Epithelial cell of esophagus (primary cell): Measurements from ENCODE around the gene TLR2.
A peak's percentile ranks its signal among the peaks of the same experiment; 100 is the strongest.

Experiments
- DNase-seq: peaks from one replicate; pipeline ENCODE4 v3.0.0; 2010; ENCODE audit warnings: low read depth
- H3K4me3 ChIP-seq: 2 replicates; pipeline ENCODE4 v1.5.1; 2011; ENCODE audit warnings: mild to moderate bottlenecking, low read length, control low read depth
- TF ChIP-seq, protein P1 (sequence below): IDR thresholded peaks from 2 replicates; pipeline ENCODE4 v1.5.1; 2011; ENCODE audit warnings: low read depth, mild to moderate bottlenecking, low read length, control low read depth, inconsistent platforms; ENCODE audit not compliant: insufficient read depth; ENCODE audit errors: missing control alignments

Gene TLR2

DNA sequence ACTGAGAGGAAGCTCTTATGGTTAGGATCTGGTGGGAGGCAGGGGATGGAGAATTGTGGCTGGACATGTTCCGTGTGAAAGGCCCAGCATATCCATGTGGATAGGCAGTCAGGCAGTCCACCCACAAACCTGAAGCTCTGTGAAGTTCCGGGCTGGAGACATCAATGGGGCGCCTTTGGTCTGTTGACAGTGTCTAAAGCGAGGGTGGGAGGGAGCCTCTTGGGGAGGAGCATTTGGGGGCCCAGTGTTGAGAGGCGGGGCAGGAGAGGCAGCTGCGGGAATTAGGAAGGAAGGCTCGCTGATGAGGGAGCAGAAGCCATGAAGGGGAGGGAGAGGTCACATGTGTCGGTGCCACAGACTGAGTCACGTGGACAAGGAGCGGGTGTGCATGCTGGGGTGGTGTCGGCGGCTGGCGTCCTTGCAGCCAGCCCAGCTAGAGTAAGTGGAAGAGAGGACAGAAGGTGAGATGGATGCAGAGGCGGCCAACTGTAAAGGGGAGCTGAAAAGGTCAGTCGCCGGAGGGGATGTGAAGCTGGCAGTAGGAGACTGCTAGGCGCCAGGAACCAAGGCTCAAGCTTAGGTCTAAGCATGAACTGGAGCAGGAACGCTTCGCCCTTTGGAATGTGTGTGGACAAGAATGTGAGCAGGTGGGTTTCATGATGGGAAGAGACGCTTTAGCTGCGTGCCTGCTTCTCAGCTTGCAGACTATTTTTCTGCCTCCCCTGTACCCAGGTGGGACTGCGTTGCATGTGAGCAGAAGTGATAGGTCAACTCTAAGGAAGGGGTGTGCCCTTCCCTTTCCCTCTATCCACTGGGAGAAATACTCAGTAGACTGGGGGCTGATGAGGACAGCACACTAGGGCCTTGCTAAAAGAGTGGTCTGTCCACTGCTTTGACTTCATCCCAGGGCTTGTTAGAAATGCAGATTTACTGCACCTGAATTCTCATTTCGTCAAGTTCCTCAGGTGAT, 44.0 kb upstream of the TLR2 start:
- H3K4me3 ChIP-seq = no peak overlapping the region
- TF ChIP-seq, protein P1, sequence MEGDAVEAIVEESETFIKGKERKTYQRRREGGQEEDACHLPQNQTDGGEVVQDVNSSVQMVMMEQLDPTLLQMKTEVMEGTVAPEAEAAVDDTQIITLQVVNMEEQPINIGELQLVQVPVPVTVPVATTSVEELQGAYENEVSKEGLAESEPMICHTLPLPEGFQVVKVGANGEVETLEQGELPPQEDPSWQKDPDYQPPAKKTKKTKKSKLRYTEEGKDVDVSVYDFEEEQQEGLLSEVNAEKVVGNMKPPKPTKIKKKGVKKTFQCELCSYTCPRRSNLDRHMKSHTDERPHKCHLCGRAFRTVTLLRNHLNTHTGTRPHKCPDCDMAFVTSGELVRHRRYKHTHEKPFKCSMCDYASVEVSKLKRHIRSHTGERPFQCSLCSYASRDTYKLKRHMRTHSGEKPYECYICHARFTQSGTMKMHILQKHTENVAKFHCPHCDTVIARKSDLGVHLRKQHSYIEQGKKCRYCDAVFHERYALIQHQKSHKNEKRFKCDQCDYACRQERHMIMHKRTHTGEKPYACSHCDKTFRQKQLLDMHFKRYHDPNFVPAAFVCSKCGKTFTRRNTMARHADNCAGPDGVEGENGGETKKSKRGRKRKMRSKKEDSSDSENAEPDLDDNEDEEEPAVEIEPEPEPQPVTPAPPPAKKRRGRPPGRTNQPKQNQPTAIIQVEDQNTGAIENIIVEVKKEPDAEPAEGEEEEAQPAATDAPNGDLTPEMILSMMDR = no peak
- no peak for DNase-seq

DNA sequence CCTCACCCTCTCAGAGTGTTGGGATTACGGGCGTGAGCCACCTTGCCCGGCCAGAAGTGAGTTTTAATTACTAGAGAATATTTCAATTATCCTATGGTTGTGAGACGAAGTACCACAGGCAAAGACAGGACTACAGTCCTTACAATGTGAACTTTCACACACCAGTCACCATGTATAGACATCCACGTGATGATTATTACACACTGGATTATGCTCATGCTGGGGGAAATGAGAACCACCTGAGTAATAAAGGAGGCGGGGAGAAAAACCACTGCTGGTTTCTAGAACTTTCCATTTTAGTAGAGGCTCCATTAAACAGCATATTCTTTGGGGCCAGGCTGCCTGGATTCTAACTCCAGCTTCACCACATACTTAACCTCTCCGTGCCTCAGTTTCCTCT, 42.5 kb upstream of the TLR2 start:
- no peak overlapping the region for H3K4me3 ChIP-seq
- TF ChIP-seq, protein P1 = no peak
- DNase-seq = peak; percentile 36

DNA sequence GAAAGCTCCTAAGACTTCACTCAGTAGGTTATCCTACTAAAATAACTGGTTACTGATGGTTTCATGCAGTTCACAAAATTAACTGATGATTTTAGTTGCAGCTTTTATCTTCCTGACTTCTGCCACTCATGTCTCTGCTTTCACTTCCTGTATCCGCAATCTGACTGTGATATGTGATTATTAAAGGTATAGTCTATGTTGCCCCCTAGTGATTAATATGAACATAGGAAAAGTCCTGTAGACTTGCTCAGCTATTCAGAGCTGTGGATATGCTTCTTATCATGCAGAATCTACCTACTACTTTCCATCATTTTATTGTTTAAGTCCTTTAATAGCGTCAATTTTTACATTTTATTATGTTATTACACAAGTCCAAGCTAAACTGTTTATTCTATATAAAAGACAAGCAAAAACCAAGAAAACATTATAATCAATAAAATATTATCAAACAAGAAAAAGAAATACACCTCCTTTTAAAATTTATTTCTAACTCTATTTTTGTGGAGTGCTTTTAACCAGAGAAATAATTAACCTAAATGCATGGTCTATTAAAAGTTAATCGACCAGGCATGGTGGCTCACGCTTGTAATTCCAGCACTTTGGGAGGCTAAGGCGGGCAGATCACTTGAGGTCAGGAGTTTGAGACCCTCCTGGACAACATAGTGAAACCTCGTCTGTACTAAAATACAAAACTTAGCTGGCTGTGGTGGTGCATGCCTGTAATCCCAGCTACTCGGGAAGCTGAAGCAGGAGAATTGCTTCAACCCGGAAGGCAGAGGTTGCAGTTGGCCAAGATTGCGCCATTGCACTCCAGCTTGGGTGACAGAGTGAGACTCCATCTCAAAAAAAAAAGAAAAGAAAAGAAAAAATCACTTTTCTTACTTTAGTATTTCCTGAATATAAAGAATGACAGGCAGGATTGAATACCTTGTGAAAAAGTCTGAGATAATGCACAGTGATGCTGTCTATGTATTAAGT, 40.4 kb upstream of the TLR2 start:
- H3K4me3 ChIP-seq = no peak overlapping the region
- TF ChIP-seq, protein P1 = peak; percentile 53
- DNase-seq = peak; percentile 61

DNA sequence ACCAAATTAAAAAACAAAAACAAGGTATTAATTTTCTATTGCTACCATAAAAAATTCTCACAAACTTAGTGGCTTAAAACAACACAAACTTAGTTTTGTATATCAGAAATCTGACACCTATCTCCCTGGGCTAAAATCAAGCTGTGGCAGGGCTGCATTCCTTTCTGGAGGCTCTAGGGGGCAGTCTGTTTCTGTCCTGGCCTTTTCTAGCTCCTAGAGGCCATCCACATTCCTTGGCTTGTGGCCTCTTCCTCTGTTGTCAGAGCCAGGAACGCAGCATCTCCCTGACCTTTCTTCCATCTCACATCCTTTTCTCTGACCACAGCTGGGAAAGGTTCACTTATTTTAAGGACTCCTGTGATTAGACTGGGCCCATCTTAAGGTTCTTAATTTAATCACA, 38.9 kb upstream of the TLR2 start:
- H3K4me3 ChIP-seq = no peak overlapping the region
- TF ChIP-seq, protein P1 = peak; percentile 17
- no peak for DNase-seq

DNA sequence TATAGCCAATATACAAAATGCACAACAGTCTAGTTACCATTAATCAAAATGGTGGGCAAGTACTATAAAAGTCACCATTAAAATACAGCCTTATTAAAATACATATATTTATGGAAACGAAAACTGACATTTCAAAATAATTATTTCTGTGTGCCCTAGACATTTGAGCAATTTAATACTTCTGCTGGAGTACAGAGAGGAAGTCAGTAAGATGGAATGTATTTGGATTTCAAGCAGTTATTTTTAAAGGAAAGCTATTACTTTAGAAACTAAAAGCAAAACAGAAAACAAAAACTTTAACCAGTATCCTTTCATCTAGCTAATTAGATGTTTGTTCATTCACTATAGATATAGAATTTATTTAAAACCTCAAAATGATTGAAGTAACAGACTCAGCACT, 37.8 kb upstream of the TLR2 start:
- TF ChIP-seq, protein P1 = no peak
- DNase-seq = no peak
- H3K4me3 ChIP-seq = no peak overlapping the region

DNA sequence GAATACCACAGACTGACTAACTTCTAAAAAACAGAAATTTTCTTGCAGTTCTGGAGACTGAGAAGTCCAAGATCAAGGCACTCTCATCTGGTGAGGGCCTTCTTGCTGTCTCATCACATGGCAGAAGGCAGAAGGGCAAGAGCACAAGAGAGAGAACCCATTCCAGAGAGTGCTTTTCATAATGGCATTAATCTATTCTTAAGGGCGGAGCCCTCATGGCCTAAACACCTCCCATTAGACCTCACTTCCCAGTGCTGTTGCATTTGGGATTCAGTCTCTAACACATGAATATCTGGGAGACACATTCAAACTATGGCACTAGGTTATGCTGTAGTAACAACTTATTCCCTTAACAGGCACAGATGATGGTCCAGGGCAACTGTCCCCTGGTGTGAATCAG, 37.1 kb upstream of the TLR2 start:
- no peak overlapping the region for H3K4me3 ChIP-seq
- no peak for DNase-seq
- TF ChIP-seq, protein P1 = no peak
